BLaER1 treated with 17β-estradiol and CSF1 and Interleukin-3, amounts not matched to agents 10 nM and 100 nM (cell line): ENCODE measurements around the gene NLRP6.
"Not testable (repeated sequence)": the region's sequence is repeated elsewhere in the genome, so short reads cannot be mapped to it uniquely, and the experiment has no call there.

ENCODE experiments used
- H3K27ac ChIP-seq, 11 experiments: shearing (Covaris generic); formaldehyde crosslinking; 2 replicates each; pipeline ENCODE4 v1.8.1; 2022
- H3K27me3 ChIP-seq, 11 experiments: shearing (Covaris generic); formaldehyde crosslinking; 2 replicates each; pipeline ENCODE4 v1.8.1; 2022
- H3K36me3 ChIP-seq, 11 experiments: shearing (Covaris generic); formaldehyde crosslinking; 2 replicates each; pipeline ENCODE4 v1.8.1; 2022
- H3K4me1 ChIP-seq, 10 experiments: shearing (Covaris generic); formaldehyde crosslinking; 2 replicates each; pipeline ENCODE4 v1.8.1; 2022
- H3K4me2 ChIP-seq, 11 experiments: shearing (Covaris generic); formaldehyde crosslinking; 2 replicates each; pipeline ENCODE4 v1.8.1; 2022
- H3K4me3 ChIP-seq, 10 experiments: shearing (Covaris generic); formaldehyde crosslinking; 2 replicates each; pipeline ENCODE4 v1.8.1; 2022
- H3K9ac ChIP-seq, 11 experiments: shearing (Covaris generic); formaldehyde crosslinking; 2 replicates each; pipeline ENCODE4 v1.8.1; 2022
- H3K9me3 ChIP-seq, 11 experiments: shearing (Covaris generic); formaldehyde crosslinking; replicated peaks in 1 of 11; 2 replicates each; pipeline ENCODE4 v1.8.1; 2022
- H4K20me1 ChIP-seq, 11 experiments: shearing (Covaris generic); formaldehyde crosslinking; 2 replicates each; pipeline ENCODE4 v1.8.1; 2022
- Cebpa-rat ChIP-seq, 11 experiments: shearing (Covaris generic); IDR thresholded peaks; 2 replicates each; pipeline ENCODE4 v1.8.1; 2022

Gene NLRP6

GRCh38 chr11:312092-312816 lies 34.0 kb downstream of the NLRP6 start:
- Histone ChIP-seq H3K4me2 (peak overlapping the region; percentile 75 to 97 (median 92)), H3K36me3 (peaks cover 0 to 22% (median 10%) of the 10 kb centered on the region in 11 experiments; a peak in 11 of 22 replicates), H3K27ac (peak overlapping the region in 10 of 11 experiments; percentile 1 to 89 (median 86); a peak in 15 of 22 replicates), H3K4me3 (peak overlapping the region in 4 of 10 experiments; percentile 0 to 40 (median 22); a peak in 4 of 20 replicates), H3K9ac (peak overlapping the region in 10 of 11 experiments; percentile 14 to 83 (median 66); a peak in 14 of 22 replicates), H3K9me3 (no peaks in the 10 kb centered on the region), H4K20me1 (no peaks in the 10 kb centered on the region), H3K4me1 (peaks cover 63 to 81% (median 73%) of the 10 kb centered on the region in 10 experiments), H3K27me3 (no peaks in the 10 kb centered on the region)
- TF ChIP-seq Cebpa-rat (IDR thresholded peaks at IDR 0.05): no peak

- H3K4me3 ChIP-seq: peak overlapping the region; percentile 50 to 74 (median 64); a peak in 19 of 20 replicates
- H3K4me2 ChIP-seq: peak overlapping the region; percentile 75 to 97 (median 92)
Observed at GRCh38 chr11:313304-313786, 35.1 kb downstream of the NLRP6 start.

GRCh38 chr11:313787-314553 lies 35.8 kb downstream of the NLRP6 start, which contains the start of gene IFITM1:
Gene IFITM1, plus strand, starts transcription at chr11:314040. Its CDS starts 131 bp downstream, at chr11:314171.
- Histone ChIP-seq H3K36me3 (peaks cover 0 to 22% (median 10%) of the 10 kb centered on the region in 11 experiments; a peak in 11 of 22 replicates), H3K4me3 (peak within 1 kb of the TSS; percentile 50 to 74 (median 64)), H3K27me3 (no peaks in the 10 kb centered on the region), H3K27ac (peak within 1 kb of the TSS; percentile 76 to 89 (median 85)), H3K9ac (peak within 1 kb of the TSS; percentile 72 to 83 (median 78)), H3K4me1 (peaks cover 57 to 74% (median 66%) of the 10 kb centered on the region in 10 experiments), H3K9me3 (no peaks in the 10 kb centered on the region), H4K20me1 (no peaks in the 10 kb centered on the region), H3K4me2 (peak within 1 kb of the TSS; percentile 75 to 97 (median 92))
- TF ChIP-seq Cebpa-rat (IDR thresholded peaks at IDR 0.05): no peak

More at GRCh38 chr11:313304-313786, 35.1 kb downstream of the NLRP6 start:
- no peaks in the 10 kb centered on the region for H3K9me3 ChIP-seq
- H4K20me1 ChIP-seq: no peaks in the 10 kb centered on the region
- H3K4me1 ChIP-seq: peaks cover 57 to 76% (median 68%) of the 10 kb centered on the region in 10 experiments
- H3K27me3 ChIP-seq: no peaks in the 10 kb centered on the region
- H3K27ac ChIP-seq: peak overlapping the region; percentile 76 to 89 (median 85)
- TF ChIP-seq Cebpa-rat (IDR thresholded peaks at IDR 0.05): no peak
- H3K36me3 ChIP-seq: peaks cover 0 to 22% (median 10%) of the 10 kb centered on the region in 11 experiments; a peak in 11 of 22 replicates
- peak overlapping the region; percentile 72 to 83 (median 78) for H3K9ac ChIP-seq

- not testable (repeated sequence) for H4K20me1 ChIP-seq, H3K9me3 ChIP-seq, H3K27me3 ChIP-seq
- H3K36me3 ChIP-seq: peaks cover 0 to 17% (median 10%) of the 10 kb centered on the region in 11 experiments; a peak in 11 of 22 replicates
- peak overlapping the region; percentile 76 to 89 (median 85); a peak in 21 of 22 replicates for H3K27ac ChIP-seq
- peak overlapping the region; percentile 72 to 83 (median 78); a peak in 21 of 22 replicates for H3K9ac ChIP-seq
- peaks cover 55 to 73% (median 64%) of the 10 kb centered on the region in 10 experiments for H3K4me1 ChIP-seq
- H3K4me3 ChIP-seq: peak overlapping the region; percentile 50 to 74 (median 64)
- peak overlapping the region; percentile 75 to 97 (median 92) for H3K4me2 ChIP-seq
Observed at GRCh38 chr11:314554-314875, 36.3 kb downstream of the NLRP6 start.

GRCh38 chr11:315051-315481 lies 36.9 kb downstream of the NLRP6 start:
- peaks cover 55 to 70% (median 67%) of the 10 kb centered on the region in 10 experiments for H3K4me1 ChIP-seq
- H3K36me3 ChIP-seq: peaks cover 0 to 14% (median 8%) of the 10 kb centered on the region in 11 experiments; a peak in 10 of 22 replicates
- peak overlapping the region; percentile 50 to 74 (median 64) for H3K4me3 ChIP-seq
- no peak for TF ChIP-seq Cebpa-rat (IDR thresholded peaks at IDR 0.05)
- peak overlapping the region; percentile 72 to 83 (median 78); a peak in 21 of 22 replicates for H3K9ac ChIP-seq
- no peaks in the 10 kb centered on the region for H4K20me1 ChIP-seq
- no peaks in the 10 kb centered on the region for H3K9me3 ChIP-seq
- H3K27me3 ChIP-seq: no peaks in the 10 kb centered on the region
- H3K4me2 ChIP-seq: peak overlapping the region; percentile 75 to 97 (median 92)
- H3K27ac ChIP-seq: peak overlapping the region in 9 of 11 experiments; percentile 10 to 89 (median 86); a peak in 13 of 22 replicates

- H3K27me3 ChIP-seq: no peaks in the 10 kb centered on the region
- H3K27ac ChIP-seq: peak overlapping the region in 8 of 11 experiments; percentile 12 to 89 (median 86); a peak in 11 of 22 replicates
- no peaks in the 10 kb centered on the region for H3K9me3 ChIP-seq
- H3K4me1 ChIP-seq: peaks cover 60 to 74% (median 71%) of the 10 kb centered on the region in 10 experiments
- H3K4me2 ChIP-seq: peak overlapping the region; percentile 75 to 97 (median 92)
- no peaks in the 10 kb centered on the region for H4K20me1 ChIP-seq
- peaks cover 0 to 14% (median 8%) of the 10 kb centered on the region in 11 experiments; a peak in 10 of 22 replicates for H3K36me3 ChIP-seq
- peak overlapping the region; percentile 72 to 83 (median 78); a peak in 20 of 22 replicates for H3K9ac ChIP-seq
- no peak for TF ChIP-seq Cebpa-rat (IDR thresholded peaks at IDR 0.05)
- peak overlapping the region; percentile 50 to 74 (median 64) for H3K4me3 ChIP-seq
Observed at GRCh38 chr11:315516-315994, 37.3 kb downstream of the NLRP6 start.

GRCh38 chr11:316031-316701 lies 38.0 kb downstream of the NLRP6 start:
- peak overlapping the region in 8 of 10 experiments; percentile 50 to 74 (median 64); a peak in 9 of 20 replicates for H3K4me3 ChIP-seq
- peak overlapping the region; percentile 75 to 97 (median 92) for H3K4me2 ChIP-seq
- H3K9ac ChIP-seq: peak overlapping the region in 9 of 11 experiments; percentile 72 to 83 (median 77); a peak in 9 of 22 replicates

More at GRCh38 chr11:316031-316701, 38.0 kb downstream of the NLRP6 start:
- Histone ChIP-seq H3K36me3 (peaks cover 0 to 14% (median 8%) of the 10 kb centered on the region in 11 experiments; a peak in 10 of 22 replicates), H3K9me3 (no peaks in the 10 kb centered on the region), H3K4me1 (peaks cover 64 to 80% (median 76%) of the 10 kb centered on the region in 10 experiments), H3K27me3 (no peaks in the 10 kb centered on the region), H3K27ac (peak overlapping the region in 5 of 11 experiments; percentile 12 to 89 (median 86); a peak in 4 of 22 replicates), H4K20me1 (no peaks in the 10 kb centered on the region)
- TF ChIP-seq Cebpa-rat (IDR thresholded peaks at IDR 0.05): no peak
